Activated CD8-positive, alpha-beta T cell treated with anti-CD3 and anti-CD28 coated beads for 36 hours (primary cell): Measurements from ENCODE around the gene ARRB1. TPM values are rescaled to one million over a fixed set of nuclear protein-coding genes. Genes with fewer than 3 reads are reported as not detected.
"Not testable (repeated sequence)": the region's sequence is repeated elsewhere in the genome, so short reads cannot be mapped to it uniquely, and the experiment has no call there.

Source experiments
- ATAC-seq: fragments of 200-7000 bp; cut with Tn5 transposase; one replicate; pipeline ENCODE4 v1.10.0; 2021; ENCODE audit warnings: mild to moderate bottlenecking, moderate library complexity
- CTCF ChIA-PET: fragments of 350-600 bp; sonication (Branson Sonifier 250); formaldehyde crosslinking; loops from one replicate; lab custom pipeline; 2021; ENCODE audit warnings: antibody characterized with exemption; lab: Charles Lee
- POLR2A ChIA-PET: fragments of 350-600 bp; sonication (Branson Sonifier 250); formaldehyde crosslinking; loops from one replicate; lab custom pipeline; 2021; ENCODE audit warnings: antibody characterized with exemption; lab: Charles Lee
- DNase-seq: peaks from one replicate; pipeline ENCODE4 v3.0.0-alpha.2; 2020
- H3K27ac Mint-ChIP-seq: one replicate; pipeline ENCODE4 v1.8.0; 2021; ENCODE audit warnings: mild to moderate bottlenecking, mixed read lengths
- H3K27me3 Mint-ChIP-seq: one replicate; pipeline ENCODE4 v1.8.0; 2021; ENCODE audit warnings: mixed read lengths
- H3K36me3 Mint-ChIP-seq: one replicate; pipeline ENCODE4 v1.8.0; 2021; ENCODE audit warnings: low read depth, mixed read lengths
- H3K4me1 Mint-ChIP-seq: one replicate; pipeline ENCODE4 v1.8.0; 2021; ENCODE audit warnings: low read depth, mixed read lengths
- H3K4me3 Mint-ChIP-seq: one replicate; pipeline ENCODE4 v1.8.0; 2021; ENCODE audit warnings: mild to moderate bottlenecking, moderate library complexity, mixed read lengths
- H3K9me3 Mint-ChIP-seq: one replicate; pipeline ENCODE4 v1.8.0; 2021; ENCODE audit warnings: mixed read lengths
- intact Hi-C: fragments of 100-400 bp; cut with micrococcal nuclease; formaldehyde crosslinking; loops from one replicate; pipeline ENCODE4 v1.10.0; 2022
- total RNA-seq, 2 experiments: library from RNA; stranded (reverse); gene quantifications; one replicate each; pipeline ENCODE4 v1.2.3, GENCODE V29; 2021
- TF ChIP-seq, protein P1 (sequence below): fragments of 200-600 bp; IDR thresholded peaks from one replicate; pipeline ENCODE4 v1.8.0; 2022; ENCODE audit warnings: antibody characterized with exemption, mild to moderate bottlenecking

Gene ARRB1
- total RNA-seq, 2 experiments from 2014 or later, result 16.2 to 18.8 TPM

DNA sequence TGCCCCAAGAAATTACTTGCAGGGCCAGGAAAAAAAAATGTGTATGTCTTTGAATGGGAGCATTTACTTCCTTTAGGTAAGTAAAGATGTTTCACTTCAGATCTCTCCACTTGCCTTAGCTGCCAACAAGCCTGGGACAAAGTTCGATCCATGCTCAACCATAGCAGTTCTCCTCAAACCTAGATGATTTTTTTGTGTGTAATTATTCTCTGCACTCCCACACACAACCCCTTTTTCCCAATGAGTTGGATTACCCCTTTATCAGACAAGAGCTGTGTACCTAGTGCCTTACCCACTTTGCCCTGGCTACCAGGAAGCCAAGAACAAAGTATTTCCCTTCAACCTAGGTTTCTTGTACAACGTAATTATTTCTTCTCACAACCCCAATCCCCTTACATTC is 75.3 kb downstream of the ARRB1 start:
- DNase-seq (peak; percentile 1), ATAC-seq (no peak)
- Mint-ChIP-seq H3K9me3 (no peaks in the 10 kb centered on the region), H3K27me3 (no peaks in the 10 kb centered on the region), H3K4me1 (peaks cover 53% of the 10 kb centered on the region), H3K36me3 (peaks cover 7% of the 10 kb centered on the region), H3K27ac (peak overlapping the region; percentile 96), H3K4me3 (no peak overlapping the region)
- TF ChIP-seq, protein P1, sequence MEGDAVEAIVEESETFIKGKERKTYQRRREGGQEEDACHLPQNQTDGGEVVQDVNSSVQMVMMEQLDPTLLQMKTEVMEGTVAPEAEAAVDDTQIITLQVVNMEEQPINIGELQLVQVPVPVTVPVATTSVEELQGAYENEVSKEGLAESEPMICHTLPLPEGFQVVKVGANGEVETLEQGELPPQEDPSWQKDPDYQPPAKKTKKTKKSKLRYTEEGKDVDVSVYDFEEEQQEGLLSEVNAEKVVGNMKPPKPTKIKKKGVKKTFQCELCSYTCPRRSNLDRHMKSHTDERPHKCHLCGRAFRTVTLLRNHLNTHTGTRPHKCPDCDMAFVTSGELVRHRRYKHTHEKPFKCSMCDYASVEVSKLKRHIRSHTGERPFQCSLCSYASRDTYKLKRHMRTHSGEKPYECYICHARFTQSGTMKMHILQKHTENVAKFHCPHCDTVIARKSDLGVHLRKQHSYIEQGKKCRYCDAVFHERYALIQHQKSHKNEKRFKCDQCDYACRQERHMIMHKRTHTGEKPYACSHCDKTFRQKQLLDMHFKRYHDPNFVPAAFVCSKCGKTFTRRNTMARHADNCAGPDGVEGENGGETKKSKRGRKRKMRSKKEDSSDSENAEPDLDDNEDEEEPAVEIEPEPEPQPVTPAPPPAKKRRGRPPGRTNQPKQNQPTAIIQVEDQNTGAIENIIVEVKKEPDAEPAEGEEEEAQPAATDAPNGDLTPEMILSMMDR, result no peak
- CTCF ChIA-PET, result interaction anchor here (0.7 to 13.4 kb wide), 14 partner anchors 11 to 256 kb away, joined by 3 to 442 read pairs (median 7); partner anchors contain the start of genes ARRB1, RPS3 and TPBGL
- POLR2A ChIA-PET, result interaction anchor here (0.8 to 1.5 kb wide), 6 partner anchors 64 to 184 kb away, joined by 3 to 5 read pairs (median 4); no protein-coding TSS in a partner anchor
- intact Hi-C loops, result loop anchor here (10.0 kb wide), 1 partner anchor 259 kb away; no protein-coding TSS in a partner anchor

DNA sequence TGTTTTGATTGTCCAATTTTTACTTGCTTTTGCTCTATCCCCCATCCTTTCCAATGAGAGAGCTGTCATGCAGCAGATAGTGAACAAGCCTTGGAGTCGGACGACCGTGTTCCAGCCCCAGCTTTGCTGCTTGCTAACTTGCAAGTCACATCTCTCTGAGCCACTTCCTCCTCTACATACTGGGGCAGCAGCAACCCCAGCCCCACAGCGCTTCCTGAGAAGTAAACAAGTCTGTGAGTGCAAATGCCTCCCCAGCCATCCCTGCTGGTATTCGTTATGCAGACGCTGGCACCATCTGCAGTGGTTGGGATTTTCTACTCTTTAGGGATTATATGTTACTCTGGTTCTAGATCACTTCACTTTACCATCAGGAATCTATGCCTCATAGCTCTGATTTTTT is 75.9 kb downstream of the ARRB1 start:
- ChIA-PET POLR2A (interaction anchor here (0.7 to 1.5 kb wide), 6 partner anchors 34 to 134 kb away, joined by 3 to 6 read pairs (median 4); no protein-coding TSS in a partner anchor), CTCF (interaction anchor here (0.9 to 13.4 kb wide), 14 partner anchors 10 to 257 kb away, joined by 3 to 442 read pairs (median 7); partner anchors contain the start of genes ARRB1, RPS3 and TPBGL)
- DNase-seq (peak; percentile 76), ATAC-seq (peak; percentile 82)
- H3K27ac Mint-ChIP-seq, result peak overlapping the region; percentile 96
- intact Hi-C loops, result loop anchor here (10.0 kb wide), 1 partner anchor 259 kb away; no protein-coding TSS in a partner anchor
- peaks cover 7% of the 10 kb centered on the region for H3K36me3 Mint-ChIP-seq
- TF ChIP-seq, protein P1, result no peak
- H3K4me3 Mint-ChIP-seq, result peak overlapping the region; percentile 38
- H3K27me3 Mint-ChIP-seq, result no peaks in the 10 kb centered on the region
- H3K4me1 Mint-ChIP-seq, result peaks cover 53% of the 10 kb centered on the region
- no peaks in the 10 kb centered on the region for H3K9me3 Mint-ChIP-seq

GRCh38 chr11:75274716-75275115 is 76.7 kb downstream of the ARRB1 start:
- H3K36me3 Mint-ChIP-seq, ATAC-seq, H3K4me3 Mint-ChIP-seq, H3K9me3 Mint-ChIP-seq, H3K27me3 Mint-ChIP-seq, DNase-seq, H3K27ac Mint-ChIP-seq: not testable (repeated sequence)
- ChIA-PET CTCF (interaction anchor here (1.2 to 13.4 kb wide), 7 partner anchors 10 to 176 kb away, joined by 3 to 442 read pairs (median 7); partner anchors contain the start of gene TPBGL), POLR2A (interaction anchor here (1.0 kb wide), 1 partner anchor 133 kb away, joined by 3 read pairs; no protein-coding TSS in a partner anchor)
- H3K4me1 Mint-ChIP-seq, result peaks cover 50% of the 10 kb centered on the region
- intact Hi-C loops, result loop anchor here (10.0 kb wide), 1 partner anchor 260 kb away; no protein-coding TSS in a partner anchor

DNA sequence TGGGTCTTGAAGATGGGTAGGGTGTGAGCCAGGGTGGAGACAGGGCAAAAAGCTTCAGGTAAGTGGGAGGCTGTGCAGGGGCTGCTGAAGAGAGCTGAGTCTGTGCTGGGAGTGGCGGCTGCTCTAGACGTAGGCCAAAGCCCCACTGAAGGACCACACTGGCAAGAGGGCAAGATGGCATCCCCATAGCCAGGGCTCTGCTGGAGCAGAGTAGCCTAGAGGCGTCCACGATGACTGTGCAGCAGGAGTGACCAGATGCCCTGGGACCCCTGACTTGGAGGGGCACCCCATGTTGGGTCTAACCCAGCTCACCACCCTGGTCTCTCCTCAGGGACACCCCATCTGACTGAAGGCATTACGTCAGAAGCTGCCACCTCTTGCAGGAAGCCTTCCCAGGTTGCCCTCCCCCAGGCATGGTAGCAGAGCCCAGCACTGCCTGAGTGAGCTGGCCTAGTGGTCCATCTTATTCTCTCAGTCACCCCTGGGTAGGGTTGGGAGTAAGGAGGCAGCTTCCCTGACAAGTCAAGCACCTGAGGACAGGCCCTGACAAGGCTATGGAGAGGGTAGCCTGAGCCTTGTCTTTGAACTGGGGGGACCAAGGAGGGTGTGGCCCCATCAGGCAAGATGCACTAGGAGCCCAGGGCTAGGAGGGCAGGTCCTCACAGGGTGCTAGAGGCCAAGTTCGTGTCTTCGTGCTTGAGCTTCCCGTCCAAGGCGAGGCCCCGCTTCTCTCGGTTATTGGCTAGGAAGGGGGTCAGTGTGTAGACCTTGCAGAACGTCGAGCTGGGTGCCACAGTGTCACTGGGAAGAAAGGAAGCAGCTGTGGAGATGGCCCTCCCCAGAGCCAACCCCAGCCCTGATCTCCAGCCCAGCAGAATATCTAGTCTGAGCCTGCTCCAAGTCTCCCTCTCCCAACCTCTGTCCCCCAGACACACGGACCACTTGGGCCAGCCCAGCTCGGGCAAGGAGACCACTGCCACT is 77.8 kb downstream of the ARRB1 start:
- no peaks in the 10 kb centered on the region for H3K9me3 Mint-ChIP-seq
- no peak for ATAC-seq
- POLR2A ChIA-PET, result interaction anchor here (0.9 to 1.1 kb wide), 2 partner anchors 9 to 12 kb away, joined by 3 read pairs; no protein-coding TSS in a partner anchor
- peak overlapping the region; percentile 69 for H3K27ac Mint-ChIP-seq
- intact Hi-C loops, result loop anchor here (10.0 kb wide), 1 partner anchor 261 kb away; no protein-coding TSS in a partner anchor
- no peaks in the 10 kb centered on the region for H3K27me3 Mint-ChIP-seq
- TF ChIP-seq, protein P1, result no peak
- no peak overlapping the region for H3K4me3 Mint-ChIP-seq
- DNase-seq, result no peak
- H3K36me3 Mint-ChIP-seq, result peaks cover 7% of the 10 kb centered on the region
- CTCF ChIA-PET, result interaction anchor here (1.5 to 13.4 kb wide), 6 partner anchors 16 to 131 kb away, joined by 4 to 442 read pairs (median 12); partner anchors contain the start of gene TPBGL
- peaks cover 46% of the 10 kb centered on the region for H3K4me1 Mint-ChIP-seq

- ATAC-seq (no peak), DNase-seq (no peak)
- ChIA-PET CTCF (interaction anchor here (1.0 to 13.4 kb wide), 8 partner anchors 8 to 260 kb away, joined by 3 to 442 read pairs (median 14); partner anchors contain the start of gene TPBGL), POLR2A (interaction anchor here (1.1 kb wide), 1 partner anchor 9 kb away, joined by 3 read pairs; no protein-coding TSS in a partner anchor)
- intact Hi-C loops, result loop anchor here (10.0 kb wide), 1 partner anchor 262 kb away; no protein-coding TSS in a partner anchor
- H3K27me3 Mint-ChIP-seq, result no peaks in the 10 kb centered on the region
- H3K27ac Mint-ChIP-seq, result peak overlapping the region; percentile 54
- H3K4me3 Mint-ChIP-seq, result no peak overlapping the region
- TF ChIP-seq, protein P1, result no peak
- no peaks in the 10 kb centered on the region for H3K9me3 Mint-ChIP-seq
- H3K4me1 Mint-ChIP-seq, result peaks cover 45% of the 10 kb centered on the region
- peaks cover 7% of the 10 kb centered on the region for H3K36me3 Mint-ChIP-seq
These were observed 78.6 kb downstream of the ARRB1 start for GRCh38 chr11:75272821-75273301.
